B cell (primary cell): ENCODE measurements around the gene ABCD3. TPM values are rescaled to one million over a fixed set of nuclear protein-coding genes. Genes with fewer than 3 reads are reported as not detected.

Source experiments
- ATAC-seq: fragments of 200-7000 bp; cut with Tn5 transposase; one replicate; pipeline ENCODE4 v1.10.0; 2021; ENCODE audit warnings: low read depth, mild to moderate bottlenecking, moderate number of reproducible peaks, moderate library complexity
- CTCF ChIA-PET: fragments of 350-600 bp; sonication (Branson Sonifier 250); formaldehyde crosslinking; loops from one replicate; lab custom pipeline; 2021; ENCODE audit warnings: antibody characterized with exemption, inconsistent platforms; lab: Charles Lee
- POLR2A ChIA-PET: fragments of 350-600 bp; sonication (Branson Sonifier 250); formaldehyde crosslinking; loops from one replicate; lab custom pipeline; 2021; ENCODE audit warnings: antibody characterized with exemption; lab: Charles Lee
- DNase-seq: peaks from one replicate; pipeline ENCODE4 v3.0.0; 2013
- H2AFZ ChIP-seq: 2 replicates; pipeline ENCODE4 v1.6.1; 2012; ENCODE audit warnings: mild to moderate bottlenecking, low read depth, low read length; ENCODE audit not compliant: insufficient read depth, poor library complexity, severe bottlenecking
- H3K27ac ChIP-seq, 2 donors: 1 replicate in 1 of 2; 2 replicates in 1 of 2; pipeline ENCODE4 v1.5.1; 2012 to 2013; ENCODE audit warnings: low read length in 2 of 2, mild to moderate bottlenecking in 2 of 2, moderate library complexity in 1 of 2
- H3K27me3 ChIP-seq, 4 experiments: fragments of 200-600 bp in 1 of 4; sonication (generic) in 1 of 4; replicated peaks in 1 of 4; 1 replicate in 2 of 4; 2 replicates in 2 of 4; pipeline versions ENCODE4 v1.6.1 to v1.7.0; 2013 to 2016; ENCODE audit warnings: low read length in 3 of 4, mild to moderate bottlenecking in 2 of 4, mixed read lengths in 1 of 4, moderate library complexity in 1 of 4; ENCODE audit not compliant: insufficient read depth in 4 of 4, control insufficient read depth in 3 of 4; ENCODE audit errors: control extremely low read depth in 1 of 4
- H3K36me3 ChIP-seq, 2 experiments: replicated peaks in 1 of 2; 1 replicate in 1 of 2; 2 replicates in 1 of 2; pipeline versions ENCODE4 v1.6.1 to v1.7.1; 2013; ENCODE audit warnings: low read length in 1 of 2; ENCODE audit not compliant: insufficient read depth in 2 of 2, control insufficient read depth in 1 of 2; ENCODE audit errors: control extremely low read depth in 1 of 2, extremely low read depth in 1 of 2
- H3K4me1 ChIP-seq, 2 donors: fragments of 200-600 bp in 1 of 2; sonication (generic) in 1 of 2; 1 replicate in 1 of 2; 2 replicates in 1 of 2; pipeline versions ENCODE4 v1.5.1 to v1.6.1; 2013 to 2017; ENCODE audit warnings: low read length in 2 of 2; ENCODE audit not compliant: control insufficient read depth in 2 of 2, insufficient read depth in 2 of 2
- H3K4me2 ChIP-seq: replicated peaks from 2 replicates; pipeline ENCODE3; 2012; ENCODE audit warnings: mild to moderate bottlenecking, low read depth, low read length; ENCODE audit not compliant: poor library complexity, severe bottlenecking
- H3K4me3 ChIP-seq, 5 experiments: fragments of 200-600 bp in 1 of 5; sonication (generic) in 1 of 5; 1 replicate in 3 of 5; 2 replicates in 2 of 5; pipeline versions ENCODE4 v1.5.1 to v1.7.0; 2011 to 2016; ENCODE audit warnings: low read length in 4 of 5, mild to moderate bottlenecking in 4 of 5, low read depth in 2 of 5, control low read depth in 1 of 5, moderate library complexity in 1 of 5; ENCODE audit not compliant: insufficient read depth in 1 of 5; ENCODE audit errors: control extremely low read depth in 1 of 5, extremely low read depth in 1 of 5
- H3K79me2 ChIP-seq: fragments of 200-600 bp; sonication (generic); one replicate; pipeline ENCODE4 v1.6.0; 2016; ENCODE audit warnings: low read length; ENCODE audit not compliant: control insufficient read depth, insufficient read depth
- H3K9ac ChIP-seq: fragments of 200-600 bp; sonication (generic); 2 replicates; pipeline ENCODE4 v1.6.1; 2017; ENCODE audit warnings: mild to moderate bottlenecking, low read length, moderate library complexity
- H3K9me3 ChIP-seq, 3 donors: one replicate each; pipeline versions ENCODE4 v1.6.1 to v1.7.1; 2013; ENCODE audit warnings: low read length in 2 of 3; ENCODE audit not compliant: control insufficient read depth in 2 of 3, insufficient read depth in 1 of 3; ENCODE audit errors: control extremely low read depth in 1 of 3
- H4K20me1 ChIP-seq: 2 replicates; pipeline ENCODE4 v1.6.0; 2012; ENCODE audit warnings: mild to moderate bottlenecking, low read length; ENCODE audit not compliant: insufficient read depth, control insufficient read depth, poor library complexity, severe bottlenecking
- H3K27ac Mint-ChIP-seq: one replicate; pipeline ENCODE4 v1.8.0; 2021; ENCODE audit warnings: mixed read lengths
- H3K27me3 Mint-ChIP-seq: one replicate; pipeline ENCODE4 v1.8.0; 2021; ENCODE audit warnings: mixed read lengths
- H3K4me1 Mint-ChIP-seq: one replicate; pipeline ENCODE4 v1.8.0; 2021; ENCODE audit warnings: mixed read lengths
- H3K4me3 Mint-ChIP-seq: one replicate; pipeline ENCODE4 v1.8.0; 2021; ENCODE audit warnings: mixed read lengths
- H3K9me3 Mint-ChIP-seq: one replicate; pipeline ENCODE4 v1.8.0; 2022; ENCODE audit warnings: mixed read lengths; ENCODE audit not compliant: insufficient read depth
- CTCF ChIP-seq: fragments of 200-600 bp; IDR thresholded peaks from one replicate; pipeline ENCODE4 v1.8.0; 2022; ENCODE audit warnings: antibody characterized with exemption, mild to moderate bottlenecking
- EZH2 ChIP-seq: IDR thresholded peaks from 2 replicates; pipeline ENCODE4 v1.6.1; 2012; ENCODE audit warnings: borderline replicate concordance, low read depth, mild to moderate bottlenecking, moderate library complexity, low read length; ENCODE audit not compliant: insufficient read depth, poor library complexity, severe bottlenecking
- WGBS: methylation state at CpG from one replicate; pipeline ENCODE4 v1.1.5; 2013; ENCODE audit warnings: missing lambda C conversion rate; ENCODE audit not compliant: insufficient coverage; 5-methylcytosine and 5-hydroxymethylcytosine counted together
- intact Hi-C: fragments of 100-400 bp; cut with micrococcal nuclease; formaldehyde crosslinking; loops from one replicate; pipeline ENCODE4 v1.10.0; 2022
- polyA plus RNA-seq: library from polyadenylated mRNA; depleted of rRNA; stranded (reverse); fragments of >200 nt; gene quantifications from 2 replicates; pipeline ENCODE4 v1.2.3, GENCODE V29; 2012
- total RNA-seq, 2 donors: library from RNA; stranded (reverse); fragments of 120-200 nt in 1 of 2; gene quantifications; 1 replicate in 1 of 2; 2 replicates in 1 of 2; pipeline versions ENCODE4 v1.2.3 to v1.2.4, GENCODE V29; 2013 to 2022

ABCD3 gene
- total and polyA plus RNA-seq, 2 donors (not counting 1 experiment from before 2014, with no cell fraction given): 4.0 to 19.4 TPM

- TF ChIP-seq EZH2 (no peak), CTCF (no peak)
- 99% methylated on average over 4 of the region's 5 CpGs for WGBS
- Histone ChIP-seq H4K20me1 (no peaks in the 10 kb centered on the region), H3K9ac (no peak overlapping the region), H3K4me2 (no peak overlapping the region), H3K36me3 (no peaks in the 10 kb centered on the region), H2AFZ (no peak overlapping the region), H3K4me3 (no peak overlapping the region), H3K79me2 (no peaks in the 10 kb centered on the region), H3K4me1 (no peaks in the 10 kb centered on the region), H3K27ac (no peak overlapping the region), H3K27me3 (peaks cover 0 to 14% (median 7%) of the 10 kb centered on the region in 4 experiments), H3K9me3 (no peaks in the 10 kb centered on the region)
- DNase-seq: no peak
- Mint-ChIP-seq H3K9me3 (no peaks in the 10 kb centered on the region), H3K27me3 (peaks cover 30% of the 10 kb centered on the region), H3K4me1 (no peaks in the 10 kb centered on the region), H3K27ac (no peak overlapping the region), H3K4me3 (no peak overlapping the region)
- ATAC-seq: no peak
- POLR2A ChIA-PET: no interaction called here
- CTCF ChIA-PET: no interaction called here
- intact Hi-C loops: no loop called here
These were observed 116.9 kb downstream of the ABCD3 start for GRCh38 chr1:94535095-94535494.

- H3K79me2 ChIP-seq: no peaks in the 10 kb centered on the region
- peaks cover 2% of the 10 kb centered on the region for H3K4me1 Mint-ChIP-seq
- no peaks in the 10 kb centered on the region for H4K20me1 ChIP-seq
- H3K9ac ChIP-seq: no peak overlapping the region
- no peak overlapping the region for H3K27ac Mint-ChIP-seq
- no peak overlapping the region for H3K4me3 Mint-ChIP-seq
- H2AFZ ChIP-seq: no peak overlapping the region
- H3K36me3 ChIP-seq: no peaks in the 10 kb centered on the region
- H3K4me1 ChIP-seq: peaks cover 3 to 4% of the 10 kb centered on the region in 2 donors
- no peak for ATAC-seq
- no peaks in the 10 kb centered on the region for H3K9me3 Mint-ChIP-seq
- H3K27me3 ChIP-seq: peaks cover 0 to 21% (median 12%) of the 10 kb centered on the region in 4 experiments
- peaks cover 38% of the 10 kb centered on the region for H3K27me3 Mint-ChIP-seq
- H3K9me3 ChIP-seq: peaks cover 0 to 5% (median 0%) of the 10 kb centered on the region in 3 donors
- no peak overlapping the region for H3K4me2 ChIP-seq
- CTCF ChIA-PET: no interaction called here
- H3K27ac ChIP-seq: no peak overlapping the region
- TF ChIP-seq EZH2 (no peak), CTCF (no peak)
- POLR2A ChIA-PET: no interaction called here
- no peak for DNase-seq
- intact Hi-C loops: no loop called here
- no peak overlapping the region for H3K4me3 ChIP-seq
- 100% methylated on average over 5 of the region's 9 CpGs for WGBS
These were observed 117.7 kb downstream of the ABCD3 start for GRCh38 chr1:94535879-94536278.
